HFFc6 (cell line): Measurements from ENCODE around the gene UQCRHL. TPM values are rescaled to one million over a fixed set of nuclear protein-coding genes. Genes with fewer than 3 reads are reported as not detected.

Experiments
- DNase-seq: peaks from one replicate; pipeline ENCODE4 v3.0.0-alpha.2; 2018
- H3K27ac Mint-ChIP-seq: 2 replicates; pipeline ENCODE4 v1.8.0; 2020; ENCODE audit warnings: mild to moderate bottlenecking, mixed read lengths
- H3K27me3 Mint-ChIP-seq: 2 replicates; pipeline ENCODE4 v1.8.0; 2021; ENCODE audit warnings: mild to moderate bottlenecking, moderate library complexity, mixed read lengths; ENCODE audit not compliant: insufficient read depth
- H3K36me3 Mint-ChIP-seq: 2 replicates; pipeline ENCODE4 v1.8.0; 2021; ENCODE audit warnings: low read depth, mixed read lengths
- H3K4me1 Mint-ChIP-seq: 2 replicates; pipeline ENCODE4 v1.8.0; 2020; ENCODE audit warnings: low read depth, mixed read lengths
- H3K4me3 Mint-ChIP-seq: 2 replicates; pipeline ENCODE4 v1.8.0; 2020; ENCODE audit warnings: mild to moderate bottlenecking, moderate library complexity, mixed read lengths
- H3K9me3 Mint-ChIP-seq: 2 replicates; pipeline ENCODE4 v1.8.0; 2020; ENCODE audit warnings: mild to moderate bottlenecking, mixed read lengths
- CTCF ChIP-seq: fragments of 200-600 bp; sonication (generic); IDR thresholded peaks from 2 replicates; pipeline ENCODE4 v1.5.0; 2021; ENCODE audit warnings: antibody characterized with exemption, mild to moderate bottlenecking
- total RNA-seq, 6 experiments: library from RNA; stranded (reverse); fragmentation: NEBNext Ultra II Directional; extraction: Animal tissue kit (Norgen Biotek cat#: 25700); gene quantifications; 2 replicates in 1 of 6; 3 replicates in 5 of 6; pipeline ENCODE4 v1.2.3, GENCODE V29; 2021

Gene UQCRHL
- total RNA-seq, 6 experiments from 2014 or later: 0.75 to 1.8 (median 1.5) TPM

GRCh38 chr1:15761366-15762128 lies 45.9 kb downstream of the UQCRHL start:
- TF ChIP-seq CTCF: no peak
- Mint-ChIP-seq H3K9me3 (no peaks in the 10 kb centered on the region), H3K4me3 (peak overlapping the region; percentile 91), H3K27ac (peak overlapping the region; percentile 96), H3K36me3 (peaks cover 16% of the 10 kb centered on the region; the same call in 1 of the 2 replicates), H3K4me1 (peaks cover 53% of the 10 kb centered on the region), H3K27me3 (peaks cover 1% of the 10 kb centered on the region; the same call in 1 of the 2 replicates)
- DNase-seq: no peak

- no peaks in the 10 kb centered on the region for H3K9me3 Mint-ChIP-seq
- peak overlapping the region; percentile 96 for H3K27ac Mint-ChIP-seq
- no peak for TF ChIP-seq CTCF
- peaks cover 57% of the 10 kb centered on the region for H3K4me1 Mint-ChIP-seq
- peaks cover 13% of the 10 kb centered on the region; the same call in 1 of the 2 replicates for H3K36me3 Mint-ChIP-seq
- H3K4me3 Mint-ChIP-seq: peak overlapping the region; percentile 91
- peak; percentile 79 for DNase-seq
- H3K27me3 Mint-ChIP-seq: peaks cover 1% of the 10 kb centered on the region; the same call in 1 of the 2 replicates
Measured at GRCh38 chr1:15760520-15761211, 46.8 kb downstream of the UQCRHL start.

- DNase-seq: no peak
- H3K27me3 Mint-ChIP-seq: no peaks in the 10 kb centered on the region; the same call in 1 of the 2 replicates
- peak overlapping the region; percentile 91 for H3K4me3 Mint-ChIP-seq
- peaks cover 52% of the 10 kb centered on the region for H3K4me1 Mint-ChIP-seq
- H3K27ac Mint-ChIP-seq: peak overlapping the region; percentile 96
- H3K9me3 Mint-ChIP-seq: no peaks in the 10 kb centered on the region
- peaks cover 2% of the 10 kb centered on the region; the same call in 1 of the 2 replicates for H3K36me3 Mint-ChIP-seq
- no peak; the same call in 1 of the 2 replicates for TF ChIP-seq CTCF
Measured at GRCh38 chr1:15758953-15759661, 48.3 kb downstream of the UQCRHL start.

DNA sequence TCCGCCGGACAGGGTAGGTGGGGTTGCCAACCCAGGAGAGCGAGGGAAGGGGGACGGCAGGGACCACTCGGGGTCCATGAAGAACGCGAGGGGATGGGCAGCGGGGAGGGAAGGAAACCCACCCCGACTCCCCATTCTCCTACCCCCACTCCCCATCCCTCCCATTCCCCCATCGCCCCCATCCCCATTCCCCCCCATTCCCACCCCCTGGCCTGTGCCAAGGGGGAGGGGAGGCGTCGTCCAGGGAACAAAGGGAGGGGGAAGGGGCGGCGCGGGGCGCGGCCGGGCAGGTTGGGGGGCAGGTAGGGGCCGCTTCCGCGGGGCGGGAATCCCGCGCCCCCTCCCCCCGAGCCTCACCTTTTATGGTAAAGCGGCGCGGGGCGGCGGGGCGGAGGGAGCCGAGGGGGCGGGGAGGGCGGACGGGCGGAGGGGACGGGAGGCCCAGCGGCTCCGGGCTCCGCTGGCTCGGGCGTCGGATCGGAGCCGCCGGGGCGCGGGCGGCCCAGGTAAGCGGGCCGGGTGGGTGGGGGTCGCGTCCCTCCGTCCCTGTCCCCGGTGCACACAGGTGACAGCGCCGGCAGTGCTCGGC lies 49.0 kb downstream of the UQCRHL start, which contains the start of gene FBLIM1:
Gene FBLIM1, plus strand, starts transcription at position 453 of the 589 bp plus-strand sequence. CDS start 6,189 bp downstream, outside the sequence.
- Mint-ChIP-seq H3K27me3 (no peaks in the 10 kb centered on the region; the same call in 1 of the 2 replicates), H3K9me3 (no peaks in the 10 kb centered on the region), H3K4me3 (peak within 1 kb of the TSS; percentile 91), H3K4me1 (peaks cover 48% of the 10 kb centered on the region), H3K27ac (peak within 1 kb of the TSS; percentile 96), H3K36me3 (no peaks in the 10 kb centered on the region)
- no peak for TF ChIP-seq CTCF
- no peak for DNase-seq
